H9 (cell line): ENCODE data around the gene BICDL2. TPM values are rescaled to one million over a fixed set of nuclear protein-coding genes. Genes with fewer than 3 reads are reported as not detected.
A peak's percentile ranks its signal among the peaks of the same experiment; 100 is the strongest.

Experiments used
- DNase-seq: peaks from one replicate; pipeline ENCODE4 v3.0.0-alpha.2; 2017
- H2AFZ ChIP-seq: one replicate; pipeline ENCODE4 v1.6.1; 2013; ENCODE audit warnings: mild to moderate bottlenecking, low read length, control low read depth, moderate library complexity
- H2AK5ac ChIP-seq: 2 replicates; pipeline ENCODE4 v1.6.1; 2013; ENCODE audit warnings: low read length, control low read depth, mixed read lengths; ENCODE audit not compliant: insufficient read length
- H2BK120ac ChIP-seq: one replicate; pipeline ENCODE4 v1.6.1; 2013; ENCODE audit warnings: low read depth, mild to moderate bottlenecking, low read length, control low read depth, inconsistent platforms; ENCODE audit not compliant: poor library complexity, severe bottlenecking
- H2BK12ac ChIP-seq: 2 replicates; pipeline ENCODE4 v1.6.1; 2013; ENCODE audit warnings: low read length, control low read depth, mixed read lengths, low read depth; ENCODE audit not compliant: insufficient read length
- H2BK15ac ChIP-seq: 2 replicates; pipeline ENCODE4 v1.6.1; 2013; ENCODE audit warnings: low read depth, low read length, control low read depth
- H2BK20ac ChIP-seq: one replicate; pipeline ENCODE4 v1.6.1; 2013; ENCODE audit warnings: low read depth, mild to moderate bottlenecking, low read length, control low read depth, inconsistent platforms; ENCODE audit not compliant: poor library complexity, severe bottlenecking
- H2BK5ac ChIP-seq: 2 replicates; pipeline ENCODE4 v1.6.1; 2013; ENCODE audit warnings: low read length, control low read depth, mixed read lengths; ENCODE audit not compliant: insufficient read length
- H3K14ac ChIP-seq: 2 replicates; pipeline ENCODE4 v1.6.1; 2013; ENCODE audit warnings: low read length, control low read depth; ENCODE audit not compliant: insufficient read depth
- H3K18ac ChIP-seq: 2 replicates; pipeline ENCODE4 v1.6.1; 2013; ENCODE audit warnings: low read depth, mild to moderate bottlenecking, mixed read lengths, low read length, control low read depth; ENCODE audit not compliant: insufficient read length
- H3K23ac ChIP-seq: 2 replicates; pipeline ENCODE4 v1.6.1; 2013; ENCODE audit warnings: low read length, control low read depth, mixed read lengths, low read depth; ENCODE audit not compliant: insufficient read length
- H3K23me2 ChIP-seq: 2 replicates; pipeline ENCODE4 v1.6.1; 2013; ENCODE audit warnings: low read depth, mild to moderate bottlenecking, mixed read lengths, low read length, control low read depth; ENCODE audit not compliant: insufficient read length, poor library complexity, severe bottlenecking
- H3K27ac ChIP-seq: 2 replicates; pipeline ENCODE4 v1.5.1; 2013; ENCODE audit warnings: low read length, control low read depth, mixed read lengths, low read depth; ENCODE audit not compliant: insufficient read length
- H3K27me3 ChIP-seq: 2 replicates; pipeline ENCODE4 v1.6.1; 2013; ENCODE audit warnings: low read length, control low read depth, inconsistent platforms; ENCODE audit not compliant: insufficient read depth
- H3K4ac ChIP-seq: 2 replicates; pipeline ENCODE4 v1.6.1; 2013; ENCODE audit warnings: low read depth, mild to moderate bottlenecking, control low read depth, inconsistent platforms, low read length, moderate library complexity
- H3K4me1 ChIP-seq: 2 replicates; pipeline ENCODE4 v1.6.1; 2013; ENCODE audit warnings: low read length, control low read depth, inconsistent platforms; ENCODE audit not compliant: insufficient read depth
- H3K4me2 ChIP-seq: 2 replicates; pipeline ENCODE4 v1.6.1; 2013; ENCODE audit warnings: low read length, control low read depth, mixed read lengths; ENCODE audit not compliant: insufficient read length, insufficient read depth
- H3K56ac ChIP-seq: 2 replicates; pipeline ENCODE4 v1.6.1; 2013; ENCODE audit warnings: low read depth, mild to moderate bottlenecking, mixed read lengths, low read length, control low read depth; ENCODE audit not compliant: insufficient read length
- H3K79me1 ChIP-seq: 2 replicates; pipeline ENCODE4 v1.6.1; 2013; ENCODE audit warnings: low read depth, mild to moderate bottlenecking, moderate library complexity, low read length, control low read depth, inconsistent platforms; ENCODE audit not compliant: insufficient read depth, poor library complexity, severe bottlenecking
- H3K79me2 ChIP-seq: 2 replicates; pipeline ENCODE4 v1.6.1; 2013; ENCODE audit warnings: low read length, control low read depth, inconsistent platforms; ENCODE audit not compliant: insufficient read depth
- H3K9ac ChIP-seq: 2 replicates; pipeline ENCODE4 v1.6.1; 2013; ENCODE audit warnings: low read length, control low read depth, mixed read lengths; ENCODE audit not compliant: insufficient read length; ENCODE audit errors: extremely low read depth
- H3K9me3 ChIP-seq: one replicate; pipeline ENCODE4 v1.6.1; 2013; ENCODE audit warnings: low read depth, low read length, inconsistent platforms; ENCODE audit not compliant: control insufficient read depth
- H3T11ph ChIP-seq: one replicate; pipeline ENCODE4 v1.6.1; 2013; ENCODE audit warnings: mild to moderate bottlenecking, low read length, control low read depth, inconsistent platforms
- H4K20me1 ChIP-seq: one replicate; pipeline ENCODE4 v1.6.1; 2013; ENCODE audit not compliant: control insufficient read depth, insufficient read length, insufficient read depth
- H4K5ac ChIP-seq: 2 replicates; pipeline ENCODE4 v1.6.1; 2013; ENCODE audit warnings: low read depth, mild to moderate bottlenecking, mixed read lengths, low read length, control low read depth; ENCODE audit not compliant: insufficient read length
- H4K8ac ChIP-seq: replicated peaks from 2 replicates; pipeline ENCODE4 v1.6.1; 2013; ENCODE audit warnings: low read length, control low read depth, mixed read lengths, low read depth; ENCODE audit not compliant: insufficient read length
- H4K91ac ChIP-seq: 2 replicates; pipeline ENCODE4 v1.6.1; 2013; ENCODE audit warnings: low read depth, mild to moderate bottlenecking, moderate library complexity, mixed read lengths, low read length, control low read depth; ENCODE audit not compliant: insufficient read length
- H3K27ac Mint-ChIP-seq, 3 experiments: 2 replicates in 2 of 3; 3 replicates in 1 of 3; pipeline ENCODE4 v1.8.0; 2020 to 2021; ENCODE audit warnings: mixed read lengths in 3 of 3, mild to moderate bottlenecking in 1 of 3, moderate library complexity in 1 of 3
- H3K27me3 Mint-ChIP-seq: 2 replicates; pipeline ENCODE4 v1.8.0; 2021; ENCODE audit warnings: low read depth, mild to moderate bottlenecking, moderate library complexity, mixed read lengths
- H3K36me3 Mint-ChIP-seq, 3 experiments: 2 replicates in 2 of 3; 3 replicates in 1 of 3; pipeline ENCODE4 v1.8.0; 2020 to 2021; ENCODE audit warnings: low read depth in 3 of 3, mixed read lengths in 3 of 3; ENCODE audit not compliant: insufficient read depth in 1 of 3
- H3K4me1 Mint-ChIP-seq, 2 experiments: 2 replicates each; pipeline ENCODE4 v1.8.0; 2020; ENCODE audit warnings: mixed read lengths in 2 of 2
- H3K4me3 Mint-ChIP-seq, 2 experiments: 2 replicates in 1 of 2; 3 replicates in 1 of 2; pipeline ENCODE4 v1.8.0; 2020 to 2021; ENCODE audit warnings: mild to moderate bottlenecking in 2 of 2, mixed read lengths in 2 of 2, moderate library complexity in 1 of 2
- H3K9me3 Mint-ChIP-seq, 2 experiments: 2 replicates in 1 of 2; 3 replicates in 1 of 2; pipeline ENCODE4 v1.8.0; 2020; ENCODE audit warnings: mild to moderate bottlenecking in 2 of 2, mixed read lengths in 2 of 2, moderate library complexity in 1 of 2
- WGBS: extraction: QIAGEN DNeasy Blood & Tissue Kit; methylation state at CpG from one replicate; pipeline ENCODE4 v1.1.7; 2013; ENCODE audit warnings: missing lambda C conversion rate, low lambda C conversion rate, mixed read lengths; ENCODE audit not compliant: insufficient read length; ENCODE audit errors: extremely low coverage; 5-methylcytosine and 5-hydroxymethylcytosine counted together
- total RNA-seq: library from RNA; stranded (reverse); gene quantifications from 2 replicates; pipeline ENCODE4 v1.2.1, GENCODE V29; 2021
- TF ChIP-seq, protein P1 (sequence below): fragments of 200-600 bp; sonication (generic); conservative IDR thresholded peaks from 3 replicates; pipeline ENCODE4 v1.8.0; 2021; ENCODE audit warnings: antibody characterized with exemption, mild to moderate bottlenecking

Gene BICDL2
- total RNA-seq, 1 experiment from 2014 or later: 13.5 TPM

DNA sequence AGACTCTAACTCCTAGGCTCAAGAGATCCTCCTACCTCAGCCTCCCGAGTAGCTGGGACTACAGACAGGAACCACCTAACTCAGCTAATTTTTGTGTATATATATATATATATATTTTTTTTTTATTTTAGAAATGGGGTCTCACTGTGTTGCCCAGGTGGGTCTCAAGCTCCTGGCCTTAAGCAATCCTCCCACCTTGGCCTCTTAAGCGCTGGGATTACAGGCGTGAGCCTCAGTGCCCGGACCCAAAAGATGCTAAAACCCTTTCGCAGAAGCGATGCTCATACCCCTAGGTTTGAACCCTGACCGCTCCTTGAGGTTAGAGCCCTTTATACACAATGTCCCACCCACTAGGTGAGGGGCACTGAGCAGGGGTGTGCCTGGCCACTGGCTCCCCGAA lies 26.2 kb downstream of the BICDL2 start:
- H3K23me2 ChIP-seq: peaks cover 19% of the 10 kb centered on the region
- H3K4ac ChIP-seq: no peak overlapping the region
- H2BK5ac ChIP-seq: no peak overlapping the region
- no peaks in the 10 kb centered on the region for H3K9me3 Mint-ChIP-seq
- no peak overlapping the region for H3K9ac ChIP-seq
- H3K9me3 ChIP-seq: no peaks in the 10 kb centered on the region
- H2BK15ac ChIP-seq: no peak overlapping the region
- no peak overlapping the region for H2AK5ac ChIP-seq
- H2BK12ac ChIP-seq: peak overlapping the region; percentile 40
- H3K27me3 ChIP-seq: no peaks in the 10 kb centered on the region
- peaks cover 6% of the 10 kb centered on the region for H3K27me3 Mint-ChIP-seq
- no peak overlapping the region for H3K56ac ChIP-seq
- H3K4me1 Mint-ChIP-seq: peaks cover 64 to 89% of the 10 kb centered on the region in 2 experiments
- no peak overlapping the region for H4K8ac ChIP-seq
- no peaks in the 10 kb centered on the region for H4K20me1 ChIP-seq
- DNase-seq: no peak
- H2BK20ac ChIP-seq: no peak overlapping the region
- no peak overlapping the region for H3T11ph ChIP-seq
- no CpG with 5 or more reads among the region's 8 CpGs for WGBS
- TF ChIP-seq, protein P1, sequence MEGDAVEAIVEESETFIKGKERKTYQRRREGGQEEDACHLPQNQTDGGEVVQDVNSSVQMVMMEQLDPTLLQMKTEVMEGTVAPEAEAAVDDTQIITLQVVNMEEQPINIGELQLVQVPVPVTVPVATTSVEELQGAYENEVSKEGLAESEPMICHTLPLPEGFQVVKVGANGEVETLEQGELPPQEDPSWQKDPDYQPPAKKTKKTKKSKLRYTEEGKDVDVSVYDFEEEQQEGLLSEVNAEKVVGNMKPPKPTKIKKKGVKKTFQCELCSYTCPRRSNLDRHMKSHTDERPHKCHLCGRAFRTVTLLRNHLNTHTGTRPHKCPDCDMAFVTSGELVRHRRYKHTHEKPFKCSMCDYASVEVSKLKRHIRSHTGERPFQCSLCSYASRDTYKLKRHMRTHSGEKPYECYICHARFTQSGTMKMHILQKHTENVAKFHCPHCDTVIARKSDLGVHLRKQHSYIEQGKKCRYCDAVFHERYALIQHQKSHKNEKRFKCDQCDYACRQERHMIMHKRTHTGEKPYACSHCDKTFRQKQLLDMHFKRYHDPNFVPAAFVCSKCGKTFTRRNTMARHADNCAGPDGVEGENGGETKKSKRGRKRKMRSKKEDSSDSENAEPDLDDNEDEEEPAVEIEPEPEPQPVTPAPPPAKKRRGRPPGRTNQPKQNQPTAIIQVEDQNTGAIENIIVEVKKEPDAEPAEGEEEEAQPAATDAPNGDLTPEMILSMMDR: no peak
- H2AFZ ChIP-seq: no peak overlapping the region
- no peak overlapping the region for H4K91ac ChIP-seq
- H3K4me2 ChIP-seq: no peak overlapping the region
- H3K79me2 ChIP-seq: no peaks in the 10 kb centered on the region
- no peak overlapping the region for H3K23ac ChIP-seq
- peak overlapping the region; percentile 27; the same call in 1 of the 2 replicates for H3K14ac ChIP-seq
- peak overlapping the region; percentile 38 for H3K18ac ChIP-seq
- peaks cover 11 to 21% (median 17%) of the 10 kb centered on the region in 3 experiments; a peak in 6 of 7 replicates for H3K36me3 Mint-ChIP-seq
- H3K4me3 Mint-ChIP-seq: peak overlapping the region; percentile 66 to 79; a peak in 2 of 5 replicates
- no peaks in the 10 kb centered on the region for H3K79me1 ChIP-seq
- no peak overlapping the region for H4K5ac ChIP-seq
- peak overlapping the region; percentile 99 to 100 (median 100); a peak in 6 of 7 replicates for H3K27ac Mint-ChIP-seq
- peaks cover 11% of the 10 kb centered on the region; the same call in 1 of the 2 replicates for H3K4me1 ChIP-seq
- no peak overlapping the region for H3K27ac ChIP-seq
- no peak overlapping the region for H2BK120ac ChIP-seq
